HG03280 (cell line): ENCODE results near the gene SSC5D.

Experiments
- ATAC-seq: cut with Tn5 transposase; IDR thresholded peaks from one replicate; pipeline ENCODE4 v1.9.1; 2021; ENCODE audit warnings: mild to moderate bottlenecking, moderate library complexity; ENCODE audit not compliant: unreplicated experiment

The SSC5D gene

GRCh38 chr19:55454787-55455243, 33.4 kb upstream of the SSC5D start:
- no peak for ATAC-seq

GRCh38 chr19:55455576-55456235, 32.5 kb upstream of the SSC5D start:
- no peak for ATAC-seq

- ATAC-seq = no peak
These were observed 31.9 kb upstream of the SSC5D start for GRCh38 chr19:55456347-55456746.

- ATAC-seq = no peak
These were observed 30.4 kb upstream of the SSC5D start for GRCh38 chr19:55457683-55458457.

- ATAC-seq = no peak
These were observed 28.7 kb upstream of the SSC5D start for GRCh38 chr19:55459551-55459949.

- ATAC-seq = no peak
These were observed 28.1 kb upstream of the SSC5D start for GRCh38 chr19:55459950-55460657.

GRCh38 chr19:55460670-55461258, 27.5 kb upstream of the SSC5D start:
- ATAC-seq = no peak

- peak; percentile 94 for ATAC-seq
These were observed 26.8 kb upstream of the SSC5D start, which contains the start of gene ISOC2 for GRCh38 chr19:55461259-55461973. Gene ISOC2 (minus strand): TSS chr19:55461642. CDS start chr19:55456486, 5,156 bp downstream.

GRCh38 chr19:55461974-55462626, 26.1 kb upstream of the SSC5D start:
- no peak for ATAC-seq

GRCh38 chr19:55462722-55463121, 25.5 kb upstream of the SSC5D start:
- no peak for ATAC-seq

GRCh38 chr19:55463583-55464031, 24.6 kb upstream of the SSC5D start:
- ATAC-seq = no peak

GRCh38 chr19:55464039-55464661, 24.1 kb upstream of the SSC5D start:
- no peak for ATAC-seq

GRCh38 chr19:55464662-55465054, 23.6 kb upstream of the SSC5D start, which contains the start of gene C19orf85:
Gene C19orf85 (minus strand): TSS chr19:55464751. CDS start chr19:55464554, 197 bp downstream.
- ATAC-seq = no peak

- ATAC-seq = no peak
These were observed 22.6 kb upstream of the SSC5D start for GRCh38 chr19:55465460-55466240.

- no peak for ATAC-seq
These were observed 22.0 kb upstream of the SSC5D start for GRCh38 chr19:55466241-55466614.

GRCh38 chr19:55467236-55468053, 20.8 kb upstream of the SSC5D start:
- ATAC-seq = peak; percentile 65

GRCh38 chr19:55468054-55468393, 20.2 kb upstream of the SSC5D start:
- ATAC-seq = no peak

- ATAC-seq = no peak
These were observed 17.0 kb upstream of the SSC5D start for GRCh38 chr19:55471266-55471665.
